Lung (tissue), 12 donors: ENCODE measurements around the gene UBASH3B. TPM values are rescaled to one million over a fixed set of nuclear protein-coding genes. Genes with fewer than 3 reads are reported as not detected.

Experiments
- ATAC-seq: fragments of 200-7000 bp; cut with Tn5 transposase; one replicate; pipeline ENCODE4 v1.9.1; 2020; ENCODE audit warnings: moderate number of reproducible peaks; ENCODE audit not compliant: insufficient read depth, low FRiP score
- DNase-seq, 3 donors: peaks; one replicate each; pipeline ENCODE4 v3.0.0-alpha.2; 2013 to 2017
- H3K27ac ChIP-seq, 2 donors: one replicate each; pipeline ENCODE4 v1.5.1; 2013; ENCODE audit warnings: mild to moderate bottlenecking in 2 of 2, moderate library complexity in 2 of 2, control low read depth in 1 of 2, inconsistent platforms in 1 of 2, low read depth in 1 of 2, low read length in 1 of 2
- H3K27me3 ChIP-seq, 3 donors: one replicate each; pipeline ENCODE4 v1.5.1; 2013; ENCODE audit warnings: low read length in 2 of 3; ENCODE audit not compliant: control insufficient read depth in 3 of 3, insufficient read depth in 3 of 3
- H3K36me3 ChIP-seq, 4 donors: one replicate each; pipeline ENCODE4 v1.5.1; 2013; ENCODE audit warnings: low read length in 4 of 4, mild to moderate bottlenecking in 1 of 4, moderate library complexity in 1 of 4; ENCODE audit not compliant: control insufficient read depth in 4 of 4, insufficient read depth in 4 of 4
- H3K4me1 ChIP-seq, 5 donors: one replicate each; pipeline ENCODE4 v1.5.1; 2013; ENCODE audit warnings: low read length in 5 of 5, mild to moderate bottlenecking in 2 of 5, moderate library complexity in 1 of 5; ENCODE audit not compliant: control insufficient read depth in 5 of 5, insufficient read depth in 5 of 5
- H3K4me3 ChIP-seq: one replicate; pipeline ENCODE4 v1.5.1; 2013; ENCODE audit warnings: mild to moderate bottlenecking, control low read depth, moderate library complexity
- H3K9ac ChIP-seq, 2 donors: one replicate each; pipeline ENCODE4 v1.5.1; 2013; ENCODE audit warnings: low read length in 2 of 2, control low read depth in 1 of 2; ENCODE audit not compliant: insufficient read depth in 1 of 2
- H3K9me3 ChIP-seq, 4 donors: one replicate each; pipeline ENCODE4 v1.5.1; 2013; ENCODE audit warnings: low read length in 3 of 4, mild to moderate bottlenecking in 1 of 4, moderate library complexity in 1 of 4; ENCODE audit not compliant: control insufficient read depth in 4 of 4, insufficient read depth in 3 of 4
- WGBS, 2 donors: extraction: QIAGEN DNeasy Blood & Tissue Kit; methylation state at CpG; one replicate each; pipeline ENCODE4 v1.1.7; 2013; 5-methylcytosine and 5-hydroxymethylcytosine counted together
- polyA plus RNA-seq, 2 donors: library from polyadenylated mRNA; stranded (reverse); fragments of 200-250 nt; gene quantifications; one replicate each; pipeline ENCODE4 v1.2.1, GENCODE V29; 2013
- total RNA-seq, 2 donors: library from RNA; depleted of rRNA in 1 of 2; stranded (reverse); fragments of >200 nt in 1 of 2; gene quantifications; one replicate each; pipeline ENCODE4 v1.2.1, GENCODE V29; 2014 to 2021
- TF ChIP-seq, protein P1 (sequence below): IDR thresholded peaks from 2 replicates; pipeline ENCODE4 v1.5.1; 2012; ENCODE audit warnings: mild to moderate bottlenecking; ENCODE audit errors: control extremely low read depth, extremely low read depth
- donor health status: control.
- donor health status: control.
- donor health status: Bipolar disorder and iron deficiency.
- donor health status: healthy.
- donor health status: DM: yes; HTN: yes; CAD: no.

Gene UBASH3B
- total and polyA plus RNA-seq, 4 donors, result 5.8 to 51.2 (median 12.4) TPM

DNA sequence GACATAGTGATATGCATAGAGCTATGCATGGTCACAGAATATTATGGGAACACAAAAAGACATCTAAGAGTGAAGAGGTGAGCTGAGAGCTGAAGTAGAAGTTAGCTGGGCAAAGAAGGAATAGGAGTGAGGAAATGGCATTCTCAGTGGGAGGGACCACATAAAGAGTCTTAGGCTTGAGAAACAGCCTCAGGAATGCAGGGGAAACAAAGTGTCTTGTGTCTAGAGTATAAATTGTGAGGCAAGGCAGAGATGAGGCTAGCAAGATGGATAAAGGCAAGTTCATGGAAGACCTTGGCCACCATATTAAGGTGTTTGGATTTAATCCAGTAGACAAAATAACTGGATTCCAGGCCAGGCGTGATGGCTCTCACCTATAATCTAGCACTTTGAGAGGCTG lies 142.1 kb downstream of the UBASH3B start:
- H3K36me3 ChIP-seq, result peaks cover 5 to 13% (median 6%) of the 10 kb centered on the region in 4 donors
- ATAC-seq, result no peak
- WGBS, 2 donors, result 91 to 92% methylated on average over 1 of the region's 1 CpG

DNA sequence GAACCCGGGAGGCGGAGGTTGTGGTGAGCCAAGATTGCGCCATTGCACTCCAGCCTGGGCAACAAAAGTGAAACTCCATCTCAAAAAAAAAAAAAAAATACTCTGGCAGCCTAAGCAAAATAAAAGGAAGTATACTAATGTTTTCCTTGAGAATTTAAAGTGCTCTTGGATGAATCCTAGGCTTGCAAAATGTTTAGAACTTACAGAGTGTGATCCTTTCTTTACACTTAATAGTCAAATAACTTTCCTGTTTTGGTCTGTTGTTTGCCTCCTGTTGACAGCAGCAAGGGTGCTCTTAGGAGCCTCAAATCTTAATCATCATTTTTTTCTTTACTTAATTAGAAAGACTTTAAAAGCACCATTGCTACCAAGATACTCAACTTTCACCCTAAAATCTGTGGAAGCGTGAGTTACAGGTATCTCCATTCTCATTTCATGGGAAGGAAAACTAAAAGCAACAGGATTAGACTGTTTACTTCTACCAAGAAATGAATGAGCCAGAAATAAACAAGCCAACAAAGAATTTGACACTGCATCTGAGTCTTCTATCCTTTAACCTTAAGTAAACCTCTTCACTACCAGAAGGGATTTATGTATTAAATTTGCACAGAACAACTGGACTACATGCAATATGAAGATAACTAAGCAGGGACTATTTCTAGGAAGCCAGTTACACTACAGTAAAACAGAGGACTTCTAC lies 144.0 kb downstream of the UBASH3B start:
- peaks cover 2 to 13% (median 5%) of the 10 kb centered on the region in 4 donors for H3K36me3 ChIP-seq
- H3K27ac ChIP-seq, result no peak overlapping the region
- no peak overlapping the region for H3K4me3 ChIP-seq
- ATAC-seq, result no peak
- no peak overlapping the region for H3K9ac ChIP-seq
- peak in 2 of 3 donors; percentile 80 to 86 for DNase-seq
- 24 to 34% methylated on average over 3 to 4 of the region's 4 CpGs for WGBS, 2 donors
- no peaks in the 10 kb centered on the region for H3K27me3 ChIP-seq
- peaks cover 0 to 41% (median 2%) of the 10 kb centered on the region in 5 donors for H3K4me1 ChIP-seq
- H3K9me3 ChIP-seq, result no peaks in the 10 kb centered on the region
- TF ChIP-seq, protein P1, sequence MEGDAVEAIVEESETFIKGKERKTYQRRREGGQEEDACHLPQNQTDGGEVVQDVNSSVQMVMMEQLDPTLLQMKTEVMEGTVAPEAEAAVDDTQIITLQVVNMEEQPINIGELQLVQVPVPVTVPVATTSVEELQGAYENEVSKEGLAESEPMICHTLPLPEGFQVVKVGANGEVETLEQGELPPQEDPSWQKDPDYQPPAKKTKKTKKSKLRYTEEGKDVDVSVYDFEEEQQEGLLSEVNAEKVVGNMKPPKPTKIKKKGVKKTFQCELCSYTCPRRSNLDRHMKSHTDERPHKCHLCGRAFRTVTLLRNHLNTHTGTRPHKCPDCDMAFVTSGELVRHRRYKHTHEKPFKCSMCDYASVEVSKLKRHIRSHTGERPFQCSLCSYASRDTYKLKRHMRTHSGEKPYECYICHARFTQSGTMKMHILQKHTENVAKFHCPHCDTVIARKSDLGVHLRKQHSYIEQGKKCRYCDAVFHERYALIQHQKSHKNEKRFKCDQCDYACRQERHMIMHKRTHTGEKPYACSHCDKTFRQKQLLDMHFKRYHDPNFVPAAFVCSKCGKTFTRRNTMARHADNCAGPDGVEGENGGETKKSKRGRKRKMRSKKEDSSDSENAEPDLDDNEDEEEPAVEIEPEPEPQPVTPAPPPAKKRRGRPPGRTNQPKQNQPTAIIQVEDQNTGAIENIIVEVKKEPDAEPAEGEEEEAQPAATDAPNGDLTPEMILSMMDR, result no peak

More for the DNA sequence above, 142.1 kb downstream of the UBASH3B start:
- Histone ChIP-seq H3K9me3 (no peaks in the 10 kb centered on the region), H3K27me3 (no peaks in the 10 kb centered on the region), H3K4me3 (no peak overlapping the region), H3K4me1 (peaks cover 0 to 52% (median 4%) of the 10 kb centered on the region in 5 donors), H3K27ac (no peak overlapping the region), H3K9ac (no peak overlapping the region)
- DNase-seq, result no peak
- TF ChIP-seq, protein P1, result no peak

- peaks cover 0 to 3% (median 0%) of the 10 kb centered on the region in 4 donors for H3K36me3 ChIP-seq
- no peak for ATAC-seq
- H3K27me3 ChIP-seq, result no peaks in the 10 kb centered on the region
- H3K4me1 ChIP-seq, result peaks cover 0 to 34% (median 2%) of the 10 kb centered on the region in 5 donors
- H3K4me3 ChIP-seq, result no peak overlapping the region
- DNase-seq, result no peak
- H3K9ac ChIP-seq, result no peak overlapping the region
- WGBS, 2 donors, result 89 to 93% methylated on average over 5 of the region's 5 CpGs
- H3K9me3 ChIP-seq, result no peaks in the 10 kb centered on the region
- TF ChIP-seq, protein P1, result no peak
- H3K27ac ChIP-seq, result no peak overlapping the region
Observed at GRCh38 chr11:122802876-122803275, 147.4 kb downstream of the UBASH3B start.
